ENCODE data around the gene PMFBP1.
"Not testable (repeated sequence)": the region's sequence is repeated elsewhere in the genome, so short reads cannot be mapped to it uniquely, and the experiment has no call there.

PMFBP1 gene

GRCh38 chr16:72105978-72106377 is 66.0 kb downstream of the PMFBP1 start:
- DNase-seq (ENCODE audit: low read depth in 2 of 2) = no peak

- no peak for DNase-seq (ENCODE audit: low read depth in 2 of 2)
Observed at GRCh38 chr16:72104905-72105304, 67.0 kb downstream of the PMFBP1 start.

GRCh38 chr16:72101195-72101594 is 70.8 kb downstream of the PMFBP1 start:
- DNase-seq (ENCODE audit: low read depth in 2 of 2) = no peak

GRCh38 chr16:72099377-72099818 is 72.6 kb downstream of the PMFBP1 start:
- peak in 1 of 2 donors; percentile 13 for DNase-seq (ENCODE audit: low read depth in 2 of 2)

- DNase-seq (ENCODE audit: low read depth in 2 of 2) = no peak
Observed at GRCh38 chr16:72098936-72099335, 73.0 kb downstream of the PMFBP1 start.

GRCh38 chr16:72094266-72094610 is 77.7 kb downstream of the PMFBP1 start:
- DNase-seq (ENCODE audit: low read depth in 2 of 2) = peak in 1 of 2 donors; percentile 62

GRCh38 chr16:72093448-72094265 is 78.3 kb downstream of the PMFBP1 start, which contains the start of the genes DHX38 and TXNL4B:
Gene DHX38 (plus strand): TSS chr16:72093847. CDS start chr16:72096158, 2,311 bp downstream.
Gene TXNL4B (minus strand): TSS chr16:72093620. CDS start chr16:72090749, 2,871 bp downstream.
- peak; percentile 73 to 88 for DNase-seq (ENCODE audit: low read depth in 2 of 2)

GRCh38 chr16:72092832-72093447 is 79.0 kb downstream of the PMFBP1 start:
- no peak for DNase-seq (ENCODE audit: low read depth in 2 of 2)

- no peak for DNase-seq (ENCODE audit: low read depth in 2 of 2)
Observed at GRCh38 chr16:72091217-72091616, 80.7 kb downstream of the PMFBP1 start.

- no peak for DNase-seq (ENCODE audit: low read depth in 2 of 2)
Observed at GRCh38 chr16:72085002-72085401, 87.0 kb downstream of the PMFBP1 start.

GRCh38 chr16:72084445-72084844 is 87.5 kb downstream of the PMFBP1 start:
- DNase-seq (ENCODE audit: low read depth in 2 of 2) = no peak

GRCh38 chr16:72083778-72084404 is 88.1 kb downstream of the PMFBP1 start:
- DNase-seq (ENCODE audit: low read depth in 2 of 2) = no peak

GRCh38 chr16:72076991-72077706 is 94.8 kb downstream of the PMFBP1 start:
- not testable (repeated sequence) for DNase-seq (ENCODE audit: low read depth in 2 of 2)

GRCh38 chr16:72075067-72075466 is 96.9 kb downstream of the PMFBP1 start:
- not testable (repeated sequence) for DNase-seq (ENCODE audit: low read depth in 2 of 2)

- no peak for DNase-seq (ENCODE audit: low read depth in 2 of 2)
Observed at GRCh38 chr16:72073560-72074230, 98.3 kb downstream of the PMFBP1 start.

- no peak for DNase-seq (ENCODE audit: low read depth in 2 of 2)
Observed at GRCh38 chr16:72072514-72073342, 99.2 kb downstream of the PMFBP1 start.
